SK-N-SH (cell line): ENCODE results near the gene SMARCD3. TPM values are rescaled to one million over a fixed set of nuclear protein-coding genes. Genes with fewer than 3 reads are reported as not detected.
A peak's percentile ranks its signal among the peaks of the same experiment; 100 is the strongest.

Experiments
- CTCF ChIA-PET: fragments of 300-600, 350-600 bp; formaldehyde crosslinking; extraction: SDS; loops from one replicate; lab custom pipeline; 2021; lab: Yijun Ruan, JAX
- POLR2A ChIA-PET: fragments of 350-600 bp; sonication (Branson Sonifier 250); formaldehyde crosslinking; extraction: SDS; loops from one replicate; lab custom pipeline; 2020; ENCODE audit warnings: antibody characterized with exemption, inconsistent platforms; lab: Yijun Ruan, JAX
- DNase-seq: peaks from one replicate; pipeline ENCODE4 v3.0.0; 2012
- H2AFZ ChIP-seq: fragments of 200-600 bp; sonication (generic); 2 replicates; pipeline ENCODE4 v1.8.1; 2016; ENCODE audit warnings: antibody characterized with exemption, mild to moderate bottlenecking, low read depth
- H3F3A ChIP-seq: fragments of 200-600 bp; sonication (generic); replicated peaks from 2 replicates; pipeline ENCODE3; 2016; ENCODE audit warnings: antibody characterized with exemption, mild to moderate bottlenecking; ENCODE audit not compliant: insufficient read depth
- H3K27ac ChIP-seq, 2 experiments: fragments of 200-500 bp in 1 of 2; fragments of 200-600 bp in 1 of 2; sonication (Bioruptor generic) in 1 of 2; sonication (generic), shearing (Covaris generic) in 1 of 2; 2 replicates each; pipeline versions ENCODE4 v1.5.1 to v1.6.1; 2014 to 2016; ENCODE audit warnings: low read depth in 2 of 2, inconsistent platforms in 1 of 2, low read length in 1 of 2, mild to moderate bottlenecking in 1 of 2, mixed read lengths in 1 of 2
- H3K27me3 ChIP-seq: fragments of 200-600 bp; sonication (generic), shearing (Covaris generic); 2 replicates; pipeline ENCODE4 v1.6.1; 2016; ENCODE audit warnings: mixed run types; ENCODE audit not compliant: insufficient read depth
- H3K36me3 ChIP-seq, 2 experiments: fragments of 200-500 bp in 1 of 2; fragments of 200-600 bp in 1 of 2; sonication (Bioruptor generic) in 1 of 2; sonication (generic) in 1 of 2; replicated peaks in 1 of 2; 2 replicates each; pipeline versions ENCODE3 to v1.5.1; 2014 to 2016; ENCODE audit warnings: low read length in 1 of 2, mild to moderate bottlenecking in 1 of 2; ENCODE audit not compliant: insufficient read depth in 2 of 2, control insufficient read depth in 1 of 2
- H3K4me1 ChIP-seq, 2 experiments: fragments of 200-500 bp in 1 of 2; fragments of 200-600 bp in 1 of 2; sonication (Bioruptor generic) in 1 of 2; sonication (generic), shearing (Covaris generic) in 1 of 2; 2 replicates each; pipeline versions ENCODE4 v1.5.1 to v1.6.1; 2014 to 2016; ENCODE audit warnings: low read depth in 1 of 2, low read length in 1 of 2, mixed run types in 1 of 2; ENCODE audit not compliant: insufficient read depth in 2 of 2, control insufficient read depth in 1 of 2
- H3K4me2 ChIP-seq: fragments of 200-600 bp; sonication (generic), shearing (Covaris generic); 2 replicates; pipeline ENCODE4 v1.6.1; 2017; ENCODE audit warnings: mixed run types
- H3K4me3 ChIP-seq, 2 experiments: fragments of 200-500 bp in 1 of 2; fragments of 200-600 bp in 1 of 2; sonication (Bioruptor generic) in 1 of 2; sonication (generic), shearing (Covaris generic) in 1 of 2; 2 replicates each; pipeline versions ENCODE4 v1.5.1 to v1.8.1; 2014 to 2016; ENCODE audit warnings: low read depth in 2 of 2, inconsistent platforms in 1 of 2, low read length in 1 of 2, mild to moderate bottlenecking in 1 of 2, mixed read lengths in 1 of 2, moderate library complexity in 1 of 2
- H3K79me2 ChIP-seq: fragments of 200-600 bp; sonication (generic); 2 replicates; pipeline ENCODE4 v1.8.1; 2017; ENCODE audit warnings: mild to moderate bottlenecking; ENCODE audit not compliant: insufficient read depth
- H3K9ac ChIP-seq: fragments of 200-600 bp; sonication (generic); 2 replicates; pipeline ENCODE4 v1.6.1; 2017; ENCODE audit warnings: mixed run types
- H3K9me2 ChIP-seq: fragments of 200-600 bp; sonication (generic); 2 replicates; pipeline ENCODE4 v1.6.1; 2017; ENCODE audit warnings: mixed run types
- H3K9me3 ChIP-seq: fragments of 200-600 bp; sonication (generic); 2 replicates; pipeline ENCODE4 v1.6.1; 2017; ENCODE audit warnings: mixed run types, mild to moderate bottlenecking, moderate library complexity
- H4K20me1 ChIP-seq: fragments of 200-600 bp; sonication (generic); 2 replicates; pipeline ENCODE4 v1.6.1; 2017; ENCODE audit warnings: mild to moderate bottlenecking, mixed run types; ENCODE audit not compliant: insufficient read depth
- GATA2 ChIP-seq: sonication (generic); formaldehyde crosslinking; IDR thresholded peaks from 2 replicates; pipeline ENCODE4 v1.5.0; 2020; ENCODE audit warnings: mild to moderate bottlenecking, missing genetic modification reagents
- IRF3 ChIP-seq: fragments of 150-350 bp; IDR thresholded peaks from 2 replicates; pipeline ENCODE4 v1.6.1; 2016; ENCODE audit warnings: mild to moderate bottlenecking, low read depth, low read length
- MXI1 ChIP-seq: IDR thresholded peaks from 2 replicates; pipeline ENCODE4 v1.6.1; 2012; ENCODE audit warnings: mild to moderate bottlenecking, low read depth, low read length, improper control_type of control experiment
- NFIC ChIP-seq: IDR thresholded peaks from 2 replicates; pipeline ENCODE4 v1.4.0; 2012; ENCODE audit warnings: borderline replicate concordance
- PBX3 ChIP-seq: IDR thresholded peaks from 2 replicates; pipeline ENCODE4; 2012
- RFX5 ChIP-seq: IDR thresholded peaks from 2 replicates; pipeline ENCODE4 v1.6.1; 2012; ENCODE audit warnings: mild to moderate bottlenecking, improper control_type of control experiment, low read length
- RXRA ChIP-seq: IDR thresholded peaks from 2 replicates; pipeline ENCODE4 v1.4.0; 2012; ENCODE audit warnings: low read depth, mild to moderate bottlenecking, borderline replicate concordance
- SIN3A ChIP-seq: IDR thresholded peaks from 2 replicates; pipeline ENCODE4 v1.6.1; 2012; ENCODE audit warnings: low read depth, mild to moderate bottlenecking, low read length, moderate library complexity, borderline replicate concordance
- SMC3 ChIP-seq: IDR thresholded peaks from 2 replicates; pipeline ENCODE4 v1.6.1; 2012; ENCODE audit warnings: low read depth, low read length, improper control_type of control experiment
- TAF1 ChIP-seq: IDR thresholded peaks from 2 replicates; pipeline ENCODE4 v1.6.1; 2012; ENCODE audit warnings: low read depth, mild to moderate bottlenecking, low read length, moderate library complexity, borderline replicate concordance
- TCF12 ChIP-seq: IDR thresholded peaks from 2 replicates; pipeline ENCODE4 v1.4.0; 2012
- USF2 ChIP-seq: fragments of 150-350 bp; IDR thresholded peaks from 2 replicates; pipeline ENCODE4 v1.6.1; 2017; ENCODE audit warnings: antibody characterized with exemption, low read length, low read depth, borderline replicate concordance
- WGBS: methylation state at CpG from one replicate; pipeline ENCODE4 v1.1.6; 2017; ENCODE audit warnings: low lambda C conversion rate; 5-methylcytosine and 5-hydroxymethylcytosine counted together
- polyA plus RNA-seq, 3 experiments: library from polyadenylated mRNA; depleted of rRNA; stranded (reverse); fragments of >200 nt; gene quantifications; 2 replicates each; pipeline ENCODE4 v1.2.3, GENCODE V29; 2012

The SMARCD3 gene
- polyA plus RNA-seq, 1 of the 3 experiments (the other 2 are of a cell fraction), result 62.8 TPM

- H3K4me2 ChIP-seq, result peak overlapping the region; percentile 90
- H4K20me1 ChIP-seq, result no peaks in the 10 kb centered on the region
- no peaks in the 10 kb centered on the region for H3K27me3 ChIP-seq
- DNase-seq, result no peak
- 95% methylated on average over 7 of the region's 7 CpGs for WGBS
- H3K36me3 ChIP-seq, result no peaks in the 10 kb centered on the region
- H2AFZ ChIP-seq, result no peak overlapping the region
- H3K79me2 ChIP-seq, result peaks cover 12% of the 10 kb centered on the region; the same call in 1 of the 2 replicates
- CTCF ChIA-PET, result interaction anchor here (0.8 to 3.0 kb wide), 8 partner anchors 8 to 232 kb away, joined by 3 to 9 read pairs (median 5); no protein-coding TSS in a partner anchor
- peak overlapping the region in 1 of 2 experiments; percentile 64; a peak in 1 of 4 replicates for H3K27ac ChIP-seq
- no peak overlapping the region for H3K9ac ChIP-seq
- no peaks in the 10 kb centered on the region for H3K9me3 ChIP-seq
- peaks cover 44 to 52% of the 10 kb centered on the region in 2 experiments; a peak in 3 of 4 replicates for H3K4me1 ChIP-seq
- POLR2A ChIA-PET, result interaction anchor here (1.0 to 1.1 kb wide), 2 partner anchors 18 to 23 kb away, joined by 3 to 4 read pairs; partner anchors contain the start of genes ABCF2 and CHPF2
- H3F3A ChIP-seq, result peaks cover 18% of the 10 kb centered on the region
- TF ChIP-seq TCF12 (no peak), RXRA (no peak), GATA2 (CRISPR knock-in tag) (no peak), SMC3 (no peak), IRF3 (no peak), PBX3 (no peak), RFX5 (no peak), TAF1 (no peak), USF2 (no peak), MXI1 (no peak), NFIC (no peak), SIN3A (no peak)
- TF ChIP-seq, all 33 proteins: peak for 0
- no peak overlapping the region; a peak in 1 of 4 replicates for H3K4me3 ChIP-seq
- no peaks in the 10 kb centered on the region for H3K9me2 ChIP-seq
These were observed 2.0 kb upstream of the SMARCD3 start for GRCh38 chr7:151250181-151251132.
